Activated B cell treated with CpG ODN at 0.5 μM for 24 hours (primary cell): Measurements from ENCODE around the gene TAF1B. TPM values are rescaled to one million over a fixed set of nuclear protein-coding genes. Genes with fewer than 3 reads are reported as not detected.

ENCODE experiments used
- ATAC-seq: fragments of 200-7000 bp; cut with Tn5 transposase; one replicate; pipeline ENCODE4 v1.10.0; 2021; ENCODE audit warnings: low read depth, mild to moderate bottlenecking, moderate library complexity
- CTCF ChIA-PET: fragments of 350-600 bp; sonication (Branson Sonifier 250); formaldehyde crosslinking; loops from one replicate; lab custom pipeline; 2021; ENCODE audit warnings: antibody characterized with exemption; lab: Charles Lee
- POLR2A ChIA-PET: fragments of 350-600 bp; sonication (Branson Sonifier 250); formaldehyde crosslinking; loops from one replicate; lab custom pipeline; 2021; ENCODE audit warnings: antibody characterized with exemption; lab: Charles Lee
- DNase-seq: peaks from one replicate; pipeline ENCODE4 v3.0.0; 2022
- H3K27ac Mint-ChIP-seq: one replicate; pipeline ENCODE4 v1.8.0; 2020; ENCODE audit warnings: mixed read lengths
- H3K27me3 Mint-ChIP-seq: one replicate; pipeline ENCODE4 v1.8.0; 2021; ENCODE audit warnings: mixed read lengths
- H3K36me3 Mint-ChIP-seq: one replicate; pipeline ENCODE4 v1.8.0; 2021; ENCODE audit warnings: low read depth, mixed read lengths
- H3K4me1 Mint-ChIP-seq: one replicate; pipeline ENCODE4 v1.8.0; 2021; ENCODE audit warnings: mixed read lengths
- H3K4me3 Mint-ChIP-seq: one replicate; pipeline ENCODE4 v1.8.0; 2020; ENCODE audit warnings: mild to moderate bottlenecking, mixed read lengths
- H3K9me3 Mint-ChIP-seq: one replicate; pipeline ENCODE4 v1.8.0; 2020; ENCODE audit warnings: mixed read lengths
- CTCF ChIP-seq: fragments of 200-600 bp; IDR thresholded peaks from one replicate; pipeline ENCODE4 v1.8.0; 2022; ENCODE audit warnings: antibody characterized with exemption, mild to moderate bottlenecking
- intact Hi-C: fragments of 100-400 bp; cut with micrococcal nuclease; formaldehyde crosslinking; loops from one replicate; pipeline ENCODE4 v1.15.1; 2024
- total RNA-seq: library from RNA; stranded (reverse); gene quantifications from 2 replicates; pipeline ENCODE4 v1.2.3, GENCODE V29; 2022

The TAF1B gene
- total RNA-seq, 1 donor from 2014 or later: 28.7 TPM

GRCh38 chr2:9815076-9815475, 28.2 kb upstream of the TAF1B start:
- TF ChIP-seq CTCF: no peak
- H3K4me1 Mint-ChIP-seq: peaks cover 9% of the 10 kb centered on the region
- no peaks in the 10 kb centered on the region for H3K9me3 Mint-ChIP-seq
- ATAC-seq (no peak), DNase-seq (no peak)
- peaks cover 4% of the 10 kb centered on the region for H3K27me3 Mint-ChIP-seq
- CTCF ChIA-PET: interaction anchor here (0.7 to 4.7 kb wide), 5 partner anchors 15 to 282 kb away, joined by 3 to 69 read pairs (median 3); no protein-coding TSS in a partner anchor
- H3K36me3 Mint-ChIP-seq: no peaks in the 10 kb centered on the region
- H3K4me3 Mint-ChIP-seq: no peak overlapping the region
- POLR2A ChIA-PET: interaction anchor here (0.6 to 1.2 kb wide), 2 partner anchors 16 to 28 kb away, joined by 3 to 6 read pairs; partner anchors contain the start of gene TAF1B
- no peak overlapping the region for H3K27ac Mint-ChIP-seq
- intact Hi-C loops: loop anchor here (10.0 kb wide), 1 partner anchor 620 kb away; no protein-coding TSS in a partner anchor

GRCh38 chr2:9815844-9816279, 27.4 kb upstream of the TAF1B start:
- Mint-ChIP-seq H3K4me3 (no peak overlapping the region), H3K9me3 (no peaks in the 10 kb centered on the region), H3K27ac (no peak overlapping the region), H3K36me3 (no peaks in the 10 kb centered on the region), H3K27me3 (peaks cover 7% of the 10 kb centered on the region), H3K4me1 (peaks cover 9% of the 10 kb centered on the region)
- ChIA-PET CTCF (interaction anchor here (1.5 to 4.7 kb wide), 2 partner anchors 232 to 282 kb away, joined by 3 to 69 read pairs; no protein-coding TSS in a partner anchor), POLR2A (interaction anchor here (0.6 to 1.2 kb wide), 3 partner anchors 16 to 1625 kb away, joined by 3 to 6 read pairs (median 3); partner anchors contain the start of gene TAF1B)
- DNase-seq (no peak), ATAC-seq (no peak)
- intact Hi-C loops: loop anchor here (10.0 kb wide), 1 partner anchor 619 kb away; no protein-coding TSS in a partner anchor
- no peak for TF ChIP-seq CTCF

- POLR2A ChIA-PET: interaction anchor here (0.6 kb wide), 1 partner anchor 293 kb away, joined by 4 read pairs; no protein-coding TSS in a partner anchor
- Mint-ChIP-seq H3K9me3 (no peaks in the 10 kb centered on the region), H3K4me3 (no peak overlapping the region), H3K27ac (no peak overlapping the region), H3K27me3 (peaks cover 7% of the 10 kb centered on the region), H3K36me3 (no peaks in the 10 kb centered on the region), H3K4me1 (peaks cover 7% of the 10 kb centered on the region)
- no peak for ATAC-seq
- intact Hi-C loops: loop anchor here (10.0 kb wide), 1 partner anchor 617 kb away; no protein-coding TSS in a partner anchor
- CTCF ChIA-PET: no interaction called here
- no peak for TF ChIP-seq CTCF
- no peak for DNase-seq
Observed at GRCh38 chr2:9818097-9818496, 25.2 kb upstream of the TAF1B start.

GRCh38 chr2:9819551-9819950, 23.7 kb upstream of the TAF1B start:
- ATAC-seq (no peak), DNase-seq (no peak)
- Mint-ChIP-seq H3K27ac (no peak overlapping the region), H3K4me3 (no peak overlapping the region), H3K4me1 (no peaks in the 10 kb centered on the region), H3K27me3 (peaks cover 3% of the 10 kb centered on the region), H3K36me3 (no peaks in the 10 kb centered on the region), H3K9me3 (no peaks in the 10 kb centered on the region)
- no peak for TF ChIP-seq CTCF
- intact Hi-C loops: loop anchor here (10.0 kb wide), 1 partner anchor 615 kb away; no protein-coding TSS in a partner anchor
- ChIA-PET POLR2A (no interaction called here), CTCF (no interaction called here)

- Mint-ChIP-seq H3K27ac (no peak overlapping the region), H3K4me3 (no peak overlapping the region), H3K4me1 (no peaks in the 10 kb centered on the region), H3K27me3 (peaks cover 3% of the 10 kb centered on the region), H3K36me3 (no peaks in the 10 kb centered on the region), H3K9me3 (no peaks in the 10 kb centered on the region)
- intact Hi-C loops: no loop called here
- TF ChIP-seq CTCF: no peak
- POLR2A ChIA-PET: no interaction called here
- ATAC-seq (no peak), DNase-seq (no peak)
- CTCF ChIA-PET: no interaction called here
Observed at GRCh38 chr2:9820020-9820973, 23.0 kb upstream of the TAF1B start.
